HL-60 (cell line): ENCODE data around the gene PRPSAP2.

Experiments used
- CTCF ChIP-seq: IDR thresholded peaks from one replicate; pipeline ENCODE4 v1.5.1; 2011; ENCODE audit warnings: low read length, control low read depth, inconsistent platforms; ENCODE audit not compliant: insufficient read depth
- POLR2AphosphoS5 ChIP-seq: IDR thresholded peaks from 2 replicates; pipeline ENCODE4 v1.6.1; 2012; ENCODE audit warnings: low read depth

- TF ChIP-seq POLR2AphosphoS5, result no peak
- no peak for TF ChIP-seq CTCF
Measured at GRCh38 chr17:18958611-18959010, 100.7 kb downstream of the PRPSAP2 start.
